GM10847 (cell line): Measurements from ENCODE around the gene SLC35E1.
A peak's percentile ranks its signal among the peaks of the same experiment; 100 is the strongest.

ENCODE experiments used
- POLR2A ChIP-seq: IDR thresholded peaks from 2 replicates; pipeline ENCODE4 v1.6.1; 2011; ENCODE audit not compliant: insufficient read length; ENCODE audit errors: extremely low read depth

Gene SLC35E1

GRCh38 chr19:16588824-16589577 lies 16.8 kb upstream of the SLC35E1 start:
- no peak for TF ChIP-seq POLR2A

GRCh38 chr19:16587833-16588823 lies 15.9 kb upstream of the SLC35E1 start:
- peak; percentile 90 for TF ChIP-seq POLR2A

GRCh38 chr19:16586991-16587832 lies 15.0 kb upstream of the SLC35E1 start:
- TF ChIP-seq POLR2A = peak; percentile 59

- no peak for TF ChIP-seq POLR2A
Measured at GRCh38 chr19:16586477-16586871, 14.3 kb upstream of the SLC35E1 start.

GRCh38 chr19:16585808-16586476 lies 13.7 kb upstream of the SLC35E1 start:
- TF ChIP-seq POLR2A = no peak

- TF ChIP-seq POLR2A = no peak
Measured at GRCh38 chr19:16585094-16585801, 13.0 kb upstream of the SLC35E1 start.

- peak; percentile 95 for TF ChIP-seq POLR2A
Measured at GRCh38 chr19:16584248-16585093, 12.3 kb upstream of the SLC35E1 start.

GRCh38 chr19:16582486-16583261 lies 10.5 kb upstream of the SLC35E1 start:
- TF ChIP-seq POLR2A = no peak

GRCh38 chr19:16581971-16582343 lies 9.7 kb upstream of the SLC35E1 start:
- no peak for TF ChIP-seq POLR2A

- TF ChIP-seq POLR2A = no peak
Measured at GRCh38 chr19:16581145-16581970, 9.1 kb upstream of the SLC35E1 start.

GRCh38 chr19:16579381-16579780 lies 7.2 kb upstream of the SLC35E1 start:
- no peak for TF ChIP-seq POLR2A
